Measurements from ENCODE around the gene UBE2E2.
"Not testable (repeated sequence)": the region's sequence is repeated elsewhere in the genome, so short reads cannot be mapped to it uniquely, and the experiment has no call there.

The UBE2E2 gene

DNA sequence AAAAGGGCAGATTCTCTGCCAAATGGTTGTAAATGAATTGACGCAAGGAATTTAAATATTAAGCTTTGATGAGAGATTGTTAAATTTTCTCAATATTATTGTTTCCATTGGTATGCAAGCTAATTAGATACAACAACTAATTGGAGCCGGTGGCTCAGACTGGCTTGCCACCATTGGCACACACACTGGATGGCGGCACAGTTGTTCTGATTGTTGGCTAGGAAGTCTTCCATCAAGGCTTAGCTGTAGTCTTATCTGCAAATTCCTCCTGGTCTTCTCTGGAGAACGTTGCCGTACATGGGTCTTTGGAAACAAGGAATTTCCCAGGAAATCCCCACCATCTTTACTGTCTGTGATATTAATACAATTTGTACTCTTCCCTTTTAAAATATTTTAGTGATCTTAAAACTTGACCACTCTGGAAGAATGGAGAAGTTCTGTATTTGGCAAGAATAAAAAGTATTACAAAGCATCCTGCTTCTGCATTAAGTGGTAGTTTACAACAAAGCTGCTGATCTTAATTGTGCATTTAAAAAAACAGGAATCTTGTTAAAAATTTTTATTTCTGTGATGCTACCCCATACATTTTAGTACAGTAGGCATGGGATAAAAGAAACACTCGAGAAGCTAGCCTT, 126.5 kb downstream of the UBE2E2 start:
- no peak for DNase-seq (ENCODE audit: low read depth in 2 of 2)

DNA sequence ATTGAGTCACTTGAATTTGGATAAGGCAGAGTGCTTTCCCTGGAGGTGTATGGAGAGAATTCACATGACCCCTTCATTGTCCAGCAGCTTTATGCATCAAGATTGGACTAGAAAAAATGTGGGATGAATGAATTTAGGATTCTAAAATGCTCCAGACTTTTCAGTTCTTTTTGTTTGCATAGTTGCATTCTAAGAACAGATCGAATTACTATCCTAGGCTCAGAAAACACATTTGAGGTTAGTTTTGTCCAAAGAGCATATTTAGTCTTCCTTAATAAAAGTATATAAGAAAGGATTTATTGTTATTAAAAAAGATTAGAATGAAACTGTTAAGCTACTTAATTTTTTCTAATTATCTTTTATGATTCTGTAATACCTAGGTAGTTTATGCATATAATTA, 127.4 kb downstream of the UBE2E2 start:
- DNase-seq (ENCODE audit: low read depth in 2 of 2) = no peak

DNA sequence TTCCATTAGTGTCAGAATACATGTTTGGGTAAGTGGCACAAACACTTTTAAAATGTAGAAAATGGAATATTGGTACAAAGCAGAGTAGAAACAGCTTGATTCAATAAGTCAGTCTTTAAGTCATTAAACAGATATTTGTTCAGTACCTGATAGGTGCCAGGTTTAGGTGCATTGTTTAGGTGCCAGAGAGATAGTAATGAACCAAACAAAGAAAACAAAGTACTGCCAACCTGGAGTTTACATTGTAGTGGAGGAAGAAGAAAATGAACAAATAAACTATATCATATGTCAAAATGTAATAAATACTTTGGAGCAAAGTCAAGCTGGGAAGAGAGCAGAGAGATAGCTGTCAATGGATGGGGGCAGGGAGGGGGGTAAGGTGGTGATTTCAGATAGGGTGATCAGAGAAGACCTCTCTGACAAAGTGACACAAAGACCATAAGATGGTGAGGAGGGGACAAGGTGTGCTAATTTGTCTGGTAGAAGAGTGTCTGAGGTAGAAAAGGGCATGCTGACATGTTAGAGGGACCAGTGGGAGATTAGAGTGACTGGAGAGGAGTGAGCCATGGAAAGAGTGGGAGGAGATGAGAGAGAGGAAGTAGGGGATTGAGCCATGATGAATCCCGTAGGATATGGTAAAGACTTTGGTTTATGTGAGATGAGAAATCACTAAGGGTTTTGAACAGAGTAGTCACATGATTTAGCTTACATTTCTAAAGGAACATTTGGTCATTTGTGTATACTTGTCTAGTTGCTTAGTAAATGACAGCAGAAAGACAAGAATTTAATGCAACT, 128.2 kb downstream of the UBE2E2 start:
- no peak for DNase-seq (ENCODE audit: low read depth in 2 of 2)

DNA sequence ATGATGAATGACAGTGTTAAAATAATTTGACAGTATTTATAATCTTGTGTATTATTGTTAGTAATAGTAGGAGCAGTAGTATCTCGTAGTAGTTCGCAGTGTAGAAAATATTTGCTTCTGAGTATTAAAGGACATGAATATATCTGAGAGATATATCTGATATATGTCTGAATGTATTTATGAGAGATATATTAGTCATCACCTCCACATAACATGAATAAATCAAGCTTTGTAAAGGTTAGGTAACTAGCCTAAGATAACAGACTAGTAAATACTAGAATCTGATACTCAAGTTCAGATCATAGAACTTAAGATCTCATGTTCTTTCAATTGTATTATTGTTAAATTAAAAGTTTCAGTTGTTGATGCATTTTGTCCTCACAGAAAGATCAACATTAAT, 130.5 kb downstream of the UBE2E2 start:
- DNase-seq (ENCODE audit: low read depth in 2 of 2) = no peak

DNA sequence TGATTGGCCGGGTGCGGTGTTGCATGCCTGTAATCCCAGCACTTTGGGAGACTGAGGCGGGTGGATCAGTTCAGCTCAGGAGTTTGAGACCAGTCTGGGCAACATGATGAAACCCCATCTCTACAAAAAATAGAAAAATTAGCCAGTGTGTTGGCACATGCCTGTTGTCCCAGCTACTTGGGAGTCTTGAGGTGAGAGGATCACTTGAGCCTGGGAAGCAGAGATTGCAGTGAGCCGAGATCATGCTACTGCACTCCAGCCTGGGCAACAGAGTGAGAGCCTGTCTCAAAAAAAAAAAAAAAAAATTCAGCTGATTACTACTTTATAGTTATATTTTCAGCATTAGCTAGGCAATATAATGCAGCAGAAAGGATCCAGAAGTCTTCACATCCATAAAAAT, 133.7 kb downstream of the UBE2E2 start:
- not testable (repeated sequence) for DNase-seq (ENCODE audit: low read depth in 2 of 2)

DNA sequence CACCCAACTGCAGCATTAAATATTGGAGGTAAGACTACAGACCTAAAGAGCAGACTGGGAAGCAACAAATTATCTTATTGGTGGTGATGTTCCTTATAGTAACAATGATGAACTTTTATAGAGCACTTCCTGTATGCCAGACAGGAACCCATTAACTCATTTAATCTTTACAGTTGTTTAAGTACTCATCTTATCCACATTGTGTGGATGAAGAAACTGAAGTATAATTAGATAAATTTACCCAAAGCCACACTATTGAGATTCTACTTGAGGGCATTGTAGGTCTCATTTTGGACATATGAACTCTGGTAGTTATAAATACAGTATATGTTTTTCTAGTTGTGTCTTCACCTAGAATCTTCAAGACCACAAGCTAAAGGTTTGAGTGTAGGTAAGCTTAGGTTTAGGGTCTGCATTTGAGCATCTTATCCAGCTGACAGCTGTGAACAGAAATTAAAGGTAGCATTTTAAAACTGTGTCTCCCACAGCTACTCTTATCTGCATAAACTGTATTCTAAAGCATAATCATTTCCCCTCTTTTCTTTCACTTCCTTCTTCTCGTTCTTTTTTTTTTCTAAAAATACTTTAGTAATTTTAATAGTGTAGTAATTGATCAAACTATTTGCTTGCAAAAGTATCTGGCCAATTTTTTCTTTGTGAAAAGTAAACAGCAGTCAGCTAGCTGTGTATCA, 138.2 kb downstream of the UBE2E2 start:
- DNase-seq (ENCODE audit: low read depth in 2 of 2) = no peak

DNA sequence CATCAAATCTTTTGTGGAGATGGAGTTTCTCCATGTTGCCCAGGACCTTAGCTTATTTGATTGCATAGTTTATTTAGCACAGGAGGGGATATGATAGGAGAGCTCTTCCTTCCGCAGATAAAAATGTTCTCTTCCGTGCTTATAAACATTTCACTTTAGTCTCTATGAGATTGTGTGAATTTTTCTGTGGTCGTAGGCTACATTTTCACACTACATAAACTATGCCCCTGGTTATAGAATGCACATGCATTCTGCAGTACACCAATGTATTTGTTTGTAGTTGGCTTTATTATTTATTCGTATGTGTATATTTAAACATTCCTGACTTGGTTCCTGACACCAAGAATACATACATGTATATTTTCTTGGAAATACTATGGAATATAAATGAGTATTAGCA, 139.2 kb downstream of the UBE2E2 start:
- DNase-seq (ENCODE audit: low read depth in 2 of 2) = no peak

DNA sequence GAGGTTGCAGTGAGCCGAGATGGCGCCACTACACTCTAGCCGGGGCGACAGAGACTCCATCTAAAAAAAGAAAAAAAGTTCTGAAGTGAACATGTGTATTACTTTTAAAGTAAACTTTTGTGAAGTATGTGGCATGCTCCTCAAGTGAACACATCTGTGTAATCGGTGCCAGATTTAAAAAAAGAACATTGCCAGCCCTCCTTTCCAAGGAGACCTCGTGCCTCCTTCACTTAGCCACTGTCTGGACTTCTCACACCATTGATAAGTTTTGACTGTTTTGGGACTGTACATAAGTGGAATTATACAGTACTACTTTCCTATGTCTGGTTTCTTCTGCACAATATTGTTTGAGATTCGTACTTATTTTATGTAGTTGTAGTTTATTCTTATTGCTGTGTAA, 140.4 kb downstream of the UBE2E2 start:
- DNase-seq (ENCODE audit: low read depth in 2 of 2) = no peak

DNA sequence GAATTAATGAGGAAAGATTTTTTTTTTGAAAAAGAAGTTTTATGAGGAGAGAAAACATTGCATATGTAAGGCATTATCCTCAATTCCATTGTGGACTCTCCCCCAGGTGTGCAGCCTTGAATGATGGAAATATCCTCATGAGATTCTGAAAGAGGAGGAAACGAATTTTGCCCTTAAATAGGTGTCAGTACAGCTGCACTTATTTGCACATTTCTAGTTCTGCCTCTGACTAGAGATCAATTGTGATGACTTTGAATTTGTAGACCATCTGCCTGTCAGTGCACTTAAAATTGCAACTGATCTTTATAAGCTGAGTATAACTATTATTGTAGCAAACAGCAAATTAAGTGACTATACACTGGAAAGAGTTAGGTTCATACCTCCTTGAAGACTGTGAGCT, 141.8 kb downstream of the UBE2E2 start:
- DNase-seq (ENCODE audit: low read depth in 2 of 2) = no peak

DNA sequence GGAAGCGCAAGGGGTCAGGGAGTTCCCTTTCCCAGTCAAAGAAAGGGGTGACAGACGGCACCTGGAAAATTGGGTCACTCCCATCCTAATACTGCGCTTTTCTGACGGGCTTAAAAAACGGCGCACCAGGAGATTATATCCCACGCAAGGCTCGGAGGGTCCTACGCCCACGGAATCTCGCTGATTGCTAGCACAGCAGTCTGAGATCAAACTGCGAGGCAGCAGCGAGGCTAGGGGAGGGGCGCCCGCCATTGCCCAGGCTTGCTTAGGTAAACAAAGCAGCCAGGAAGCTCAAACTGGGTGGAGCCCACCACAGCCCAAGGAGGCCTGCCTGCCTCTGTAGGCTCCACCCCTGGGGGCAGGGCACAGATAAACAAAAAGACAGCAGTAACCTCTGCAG, 146.3 kb downstream of the UBE2E2 start:
- DNase-seq (ENCODE audit: low read depth in 2 of 2) = not testable (repeated sequence)

DNA sequence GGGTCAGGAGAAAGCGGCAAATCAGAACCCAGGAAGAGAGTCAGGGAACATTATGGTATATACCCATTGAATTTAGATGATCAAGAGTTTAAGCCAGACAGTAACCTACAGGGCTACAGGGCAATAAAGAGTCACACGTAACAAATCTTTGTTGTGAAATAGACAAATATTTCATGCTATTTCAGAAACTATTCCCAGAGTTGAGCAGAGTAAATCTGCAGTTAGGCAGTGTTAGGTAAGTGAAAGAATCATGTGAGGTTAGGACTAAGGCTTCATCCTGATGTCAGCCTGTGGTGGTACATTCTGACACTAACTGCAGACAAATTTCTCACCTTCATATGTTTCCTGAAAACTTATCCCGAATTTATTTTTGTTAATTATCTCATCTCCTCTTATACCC, 153.0 kb downstream of the UBE2E2 start:
- no peak for DNase-seq (ENCODE audit: low read depth in 2 of 2)

DNA sequence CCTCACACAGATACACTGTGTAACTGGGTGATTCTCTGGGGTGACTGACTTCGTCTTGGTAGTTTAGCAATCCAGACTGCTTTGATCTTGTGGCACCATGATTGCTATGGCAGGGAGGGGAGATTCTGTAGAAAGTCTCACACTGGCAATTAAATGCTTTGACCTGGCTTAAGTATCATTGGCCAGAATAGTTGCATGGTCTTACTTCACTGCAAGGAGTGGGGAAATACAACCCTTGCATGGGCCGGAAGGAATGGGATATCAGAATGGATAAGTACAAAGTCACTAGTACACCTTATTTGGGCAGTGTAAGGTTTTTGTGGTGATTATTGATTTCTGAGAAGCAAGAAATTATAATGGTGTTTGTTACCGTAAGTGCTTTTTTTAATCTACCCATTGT, 153.8 kb downstream of the UBE2E2 start:
- no peak for DNase-seq (ENCODE audit: low read depth in 2 of 2)

DNA sequence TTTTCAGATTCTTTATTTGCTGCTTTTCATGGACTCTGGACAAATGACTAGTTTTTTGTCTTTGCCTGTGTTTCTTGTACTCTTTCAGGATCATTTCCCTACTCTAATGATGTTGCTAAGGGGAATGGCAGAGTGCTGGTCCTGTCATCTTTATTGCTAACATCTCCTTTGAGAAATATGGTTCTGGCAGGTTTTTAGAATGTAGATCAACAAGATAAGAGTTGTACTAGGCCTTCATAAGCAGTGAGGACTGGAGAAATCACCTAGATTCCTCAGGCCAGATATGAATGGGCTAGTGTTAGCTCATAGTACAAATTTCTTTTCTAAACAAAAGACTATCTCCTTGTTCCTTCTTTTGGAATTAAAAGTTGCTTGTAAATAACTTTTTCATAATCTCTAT, 156.0 kb downstream of the UBE2E2 start:
- DNase-seq (ENCODE audit: low read depth in 2 of 2) = no peak

DNA sequence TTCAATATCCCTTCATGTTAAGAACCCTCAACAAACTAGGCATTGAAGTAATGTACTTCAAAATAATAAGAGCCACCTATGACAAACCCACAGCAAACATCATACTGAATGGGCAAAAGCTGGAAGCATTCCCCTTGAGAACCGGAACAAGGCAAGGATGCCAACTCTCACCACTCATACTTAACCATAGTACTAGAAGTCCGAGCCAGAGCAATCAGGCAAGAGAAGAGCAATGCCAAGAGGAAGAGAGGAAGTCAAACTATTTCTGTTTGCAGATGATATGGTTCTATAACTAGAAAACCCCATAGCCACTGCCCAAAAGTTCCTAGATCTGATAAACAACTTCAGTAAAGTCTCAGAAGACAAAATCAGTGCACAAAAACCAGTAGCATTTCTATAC, 161.9 kb downstream of the UBE2E2 start:
- DNase-seq (ENCODE audit: low read depth in 2 of 2) = no peak

DNA sequence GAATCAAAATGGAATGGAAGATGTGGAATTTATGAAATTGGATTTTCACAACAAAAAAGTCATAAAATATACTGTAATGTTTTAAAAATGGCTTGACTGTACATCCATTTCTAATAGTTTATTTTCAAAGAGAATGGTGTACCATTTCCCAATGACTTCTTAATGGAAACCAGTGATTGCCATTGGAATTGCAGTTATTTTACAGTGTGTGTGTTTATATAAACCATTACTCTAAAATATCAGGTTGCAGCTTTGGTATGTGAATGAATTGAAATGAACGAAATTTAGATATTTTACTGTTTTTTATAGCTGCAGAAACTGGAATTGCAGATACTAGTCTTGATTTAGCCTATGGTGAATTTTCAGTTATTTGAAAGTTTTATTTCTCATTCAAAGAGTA, 165.6 kb downstream of the UBE2E2 start:
- no peak for DNase-seq (ENCODE audit: low read depth in 2 of 2)

DNA sequence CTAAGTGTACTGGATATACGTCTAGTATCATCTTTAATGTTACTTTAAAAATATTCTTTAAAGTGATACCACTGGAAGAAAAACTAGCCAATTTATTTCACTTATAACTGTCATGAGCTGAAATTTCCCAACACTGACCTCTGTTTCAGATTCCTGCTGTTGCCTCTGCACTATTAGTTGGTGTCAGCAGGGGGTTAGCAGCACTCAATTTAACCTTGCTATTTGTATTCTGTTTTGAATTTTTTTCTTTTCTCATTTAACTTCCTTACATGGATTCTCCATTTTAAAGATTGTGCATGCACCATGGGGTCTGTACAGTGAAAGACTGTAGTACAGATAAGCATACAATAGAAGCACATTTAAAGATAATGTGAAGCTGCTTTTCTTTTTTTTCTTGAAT, 169.2 kb downstream of the UBE2E2 start:
- DNase-seq (ENCODE audit: low read depth in 2 of 2) = no peak

DNA sequence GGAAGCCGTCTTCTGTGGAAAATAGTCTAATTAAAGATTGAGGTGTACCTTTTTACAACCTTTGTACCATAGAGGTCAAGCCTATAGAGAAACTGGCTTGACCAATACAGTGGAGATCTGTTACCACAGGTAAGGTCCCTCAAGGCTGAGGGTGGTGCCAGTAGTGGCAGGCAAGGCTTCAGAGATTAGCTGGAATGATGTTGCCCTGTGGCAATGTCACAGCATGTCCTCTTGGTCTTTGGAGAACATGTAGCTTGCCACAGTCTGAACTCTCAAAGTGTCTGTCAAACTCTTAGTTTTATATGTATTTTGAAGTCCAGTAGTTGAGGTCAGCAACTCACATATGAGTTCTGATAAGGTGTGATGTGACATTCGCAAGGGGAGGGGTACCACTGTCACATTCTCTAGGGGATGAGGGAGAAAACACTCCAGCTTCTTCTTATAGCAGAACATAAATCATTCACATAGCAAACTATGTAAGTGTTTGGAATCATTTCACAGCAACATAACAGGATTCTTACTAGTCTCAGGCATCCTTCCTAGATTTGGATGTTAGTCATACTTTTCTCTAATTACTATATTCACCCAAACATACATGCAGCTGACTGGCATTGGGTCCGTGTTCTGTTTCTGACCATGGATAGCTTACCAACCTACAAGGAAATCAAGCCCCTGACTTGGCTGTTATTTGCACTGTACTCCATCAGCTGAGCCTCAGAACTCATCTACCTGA, 173.6 kb downstream of the UBE2E2 start:
- no peak for DNase-seq (ENCODE audit: low read depth in 2 of 2)

DNA sequence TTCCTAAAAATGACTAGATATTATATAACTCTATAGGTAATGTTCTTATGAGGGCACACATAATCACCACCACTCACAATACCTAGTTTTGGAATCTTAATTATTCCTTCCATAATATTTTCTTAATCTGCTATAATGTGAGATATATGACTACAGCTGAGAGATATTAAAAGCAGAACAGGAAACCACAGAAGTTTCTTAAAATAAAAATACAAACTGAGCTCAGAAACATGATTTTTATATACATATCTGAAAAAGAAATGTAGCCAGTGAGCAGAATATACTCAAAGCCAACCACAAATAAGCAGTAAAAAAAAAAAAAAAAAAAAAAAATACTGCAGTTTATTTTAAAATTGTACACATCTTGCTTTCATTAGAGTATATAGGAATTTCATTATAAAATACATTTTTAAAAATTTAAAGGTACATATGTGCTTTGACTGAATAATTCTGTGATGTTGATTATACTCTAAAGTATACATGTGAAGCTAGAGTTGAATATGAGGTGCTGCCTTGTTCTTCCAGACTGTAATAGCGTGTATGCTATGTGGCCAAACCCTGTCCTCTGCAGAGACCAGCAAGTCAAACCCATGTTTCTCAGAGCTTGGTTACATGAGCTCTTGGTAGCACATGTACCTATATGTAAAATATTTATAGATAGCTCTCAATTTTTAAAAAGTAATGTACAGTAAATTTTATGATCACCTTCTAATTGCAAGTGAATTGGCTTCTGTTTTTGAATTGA, 175.0 kb downstream of the UBE2E2 start:
- no peak for DNase-seq (ENCODE audit: low read depth in 2 of 2)

DNA sequence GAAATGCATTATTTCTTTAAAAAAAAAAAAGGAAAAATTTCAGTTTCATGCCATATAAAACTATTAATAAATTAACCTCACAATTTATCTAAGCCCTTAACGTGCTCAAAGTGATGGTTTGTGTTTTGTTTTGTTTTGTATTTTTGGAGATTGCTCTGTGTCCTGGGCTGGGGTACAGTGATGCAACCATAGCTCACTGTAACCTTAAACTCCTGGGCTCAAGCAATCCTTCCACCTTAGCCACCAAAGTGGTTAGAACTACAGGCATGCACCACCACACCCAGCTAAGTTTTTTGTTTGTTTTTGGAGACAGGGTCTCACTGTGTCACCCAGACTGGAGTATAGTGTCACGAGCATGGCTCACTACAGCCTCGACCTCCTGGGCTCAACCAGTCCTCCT, 180.7 kb downstream of the UBE2E2 start:
- no peak for DNase-seq (ENCODE audit: low read depth in 2 of 2)

DNA sequence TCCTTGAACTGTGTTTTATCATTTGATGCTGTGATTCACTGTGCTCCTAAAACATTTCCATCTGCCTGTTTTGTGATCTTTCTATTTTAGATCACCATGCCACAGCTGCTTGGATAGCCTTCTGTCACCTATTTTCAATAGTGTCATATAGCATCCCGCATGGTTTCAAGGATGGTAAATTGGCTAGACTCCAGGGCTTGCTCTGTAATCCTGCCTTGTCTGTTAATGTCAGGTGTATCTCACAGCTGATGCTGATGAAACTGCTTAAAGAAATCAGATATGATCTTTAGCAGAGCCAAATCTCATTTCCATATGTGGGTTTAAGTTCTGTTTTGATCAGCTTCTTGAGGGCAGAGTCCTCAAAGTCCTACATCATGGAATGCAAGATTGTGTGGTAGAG, 182.2 kb downstream of the UBE2E2 start:
- DNase-seq (ENCODE audit: low read depth in 2 of 2) = no peak

DNA sequence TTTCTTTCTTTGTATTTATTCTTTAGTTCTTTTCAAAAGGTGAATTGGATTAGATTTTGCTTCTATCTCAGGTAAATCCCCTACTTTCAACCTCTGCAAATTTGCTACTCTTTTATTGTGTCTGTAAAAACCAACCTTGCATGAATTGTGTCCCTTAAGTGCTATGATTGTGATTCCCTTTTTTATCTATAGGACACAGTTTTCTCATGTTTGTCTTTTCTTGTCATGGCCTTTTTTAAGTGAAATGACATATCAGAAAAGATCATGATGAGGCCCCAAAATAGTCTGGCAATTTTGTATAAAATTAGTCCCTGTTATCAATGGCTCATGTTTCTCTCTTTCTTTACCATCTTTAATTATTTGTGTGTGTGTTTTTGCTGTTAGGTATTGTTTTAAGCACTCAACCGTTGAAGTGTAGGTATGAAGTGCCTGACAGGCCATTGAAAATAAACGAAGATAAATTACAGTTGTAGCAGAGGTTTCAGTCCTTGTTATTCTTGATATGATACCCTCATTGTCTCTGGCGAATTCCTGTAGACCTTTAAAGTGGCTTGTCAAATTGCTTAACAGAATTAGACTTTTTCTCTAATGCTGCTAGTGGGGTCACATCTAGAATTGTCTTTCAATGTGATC, 184.3 kb downstream of the UBE2E2 start:
- DNase-seq (ENCODE audit: low read depth in 2 of 2) = no peak
